Left lung (tissue), 10 donors: ENCODE results near the gene MAPT. TPM values are rescaled to one million over a fixed set of nuclear protein-coding genes. Genes with fewer than 3 reads are reported as not detected.

Experiments
- ATAC-seq: fragments of 200-7000 bp; cut with Tn5 transposase; one replicate; pipeline ENCODE4 v1.9.1; 2020; ENCODE audit warnings: moderate library complexity
- DNase-seq, 4 donors: peaks; one replicate each; pipeline ENCODE4 v3.0.0-alpha.2; 2013 to 2020
- H3K27ac ChIP-seq, 2 donors: fragments of 200-600 bp; sonication (generic) in 1 of 2; one replicate each; pipeline versions ENCODE4 v1.5.0 to v1.8.0; 2020 to 2021
- H3K27me3 ChIP-seq, 2 donors: fragments of 200-600 bp; sonication (generic) in 1 of 2; one replicate each; pipeline versions ENCODE4 v1.5.0 to v1.8.0; 2020 to 2021
- H3K36me3 ChIP-seq, 2 donors: fragments of 200-600 bp; sonication (generic) in 1 of 2; one replicate each; pipeline versions ENCODE4 v1.5.0 to v1.8.0; 2020 to 2021
- H3K4me1 ChIP-seq, 2 donors: fragments of 200-600 bp; one replicate each; pipeline ENCODE4 v1.8.0; 2021
- H3K4me3 ChIP-seq, 2 donors: fragments of 200-600 bp; sonication (generic) in 1 of 2; one replicate each; pipeline versions ENCODE4 v1.5.0 to v1.8.0; 2020 to 2021; ENCODE audit warnings: mild to moderate bottlenecking in 1 of 2
- H3K9me3 ChIP-seq, 2 donors: fragments of 200-600 bp; sonication (generic) in 1 of 2; one replicate each; pipeline versions ENCODE4 v1.5.0 to v1.8.0; 2020 to 2021
- CTCF ChIP-seq, 2 donors: fragments of 200-600 bp; sonication (generic) in 1 of 2; IDR thresholded peaks; one replicate each; pipeline versions ENCODE4 v1.5.0 to v1.8.0; 2021; ENCODE audit warnings: antibody characterized with exemption in 2 of 2
- intact Hi-C, 2 donors: fragments of 100-400 bp; cut with DNase I; formaldehyde crosslinking; loops; one replicate each; pipeline versions ENCODE4 v1.11.2 to v1.14.2; 2022
- polyA plus RNA-seq, 6 donors: library from polyadenylated mRNA; unstranded; fragments of 120-200 nt; gene quantifications; one replicate each; pipeline ENCODE4 v1.2.1, GENCODE V29; 2013; ENCODE audit not compliant: insufficient read length in 6 of 6
- total RNA-seq, 2 donors: library from RNA; stranded (reverse); fragmentation: NEBNext Ultra II Directional; extraction: Animal tissue kit (Norgen Biotek cat#: 25700); gene quantifications; one replicate each; pipeline ENCODE4 v1.2.1, GENCODE V29; 2021
- donor health status: DM: no; HTN: yes; CAD: no.
- donor health status: DM: no; HTN: no; CAD: no.

The MAPT gene
- total and polyA plus RNA-seq, 8 donors, result 0.99 to 7.7 (median 5.5) TPM

GRCh38 chr17:46027976-46028325, 133.6 kb downstream of the MAPT start:
- Histone ChIP-seq H3K4me3 (no peak overlapping the region), H3K27me3 (no peaks in the 10 kb centered on the region), H3K36me3 (peaks cover 0 to 80% of the 10 kb centered on the region in 2 donors), H3K4me1 (peaks cover 0 to 22% of the 10 kb centered on the region in 2 donors), H3K27ac (no peak overlapping the region), H3K9me3 (no peaks in the 10 kb centered on the region)
- DNase-seq, result no peak
- intact Hi-C loops, result no loop called here
- ATAC-seq, result no peak
- no peak for TF ChIP-seq CTCF (IDR thresholded peaks at IDR 0.05)

- Histone ChIP-seq H3K4me1 (peaks cover 0 to 22% of the 10 kb centered on the region in 2 donors), H3K27me3 (no peaks in the 10 kb centered on the region), H3K36me3 (peaks cover 0 to 83% of the 10 kb centered on the region in 2 donors), H3K4me3 (no peak overlapping the region), H3K9me3 (no peaks in the 10 kb centered on the region), H3K27ac (no peak overlapping the region)
- intact Hi-C loops, result no loop called here
- TF ChIP-seq CTCF (IDR thresholded peaks at IDR 0.05), result no peak
- no peak for ATAC-seq
- DNase-seq, result no peak
These were observed 134.0 kb downstream of the MAPT start for GRCh38 chr17:46028374-46028773.

DNA sequence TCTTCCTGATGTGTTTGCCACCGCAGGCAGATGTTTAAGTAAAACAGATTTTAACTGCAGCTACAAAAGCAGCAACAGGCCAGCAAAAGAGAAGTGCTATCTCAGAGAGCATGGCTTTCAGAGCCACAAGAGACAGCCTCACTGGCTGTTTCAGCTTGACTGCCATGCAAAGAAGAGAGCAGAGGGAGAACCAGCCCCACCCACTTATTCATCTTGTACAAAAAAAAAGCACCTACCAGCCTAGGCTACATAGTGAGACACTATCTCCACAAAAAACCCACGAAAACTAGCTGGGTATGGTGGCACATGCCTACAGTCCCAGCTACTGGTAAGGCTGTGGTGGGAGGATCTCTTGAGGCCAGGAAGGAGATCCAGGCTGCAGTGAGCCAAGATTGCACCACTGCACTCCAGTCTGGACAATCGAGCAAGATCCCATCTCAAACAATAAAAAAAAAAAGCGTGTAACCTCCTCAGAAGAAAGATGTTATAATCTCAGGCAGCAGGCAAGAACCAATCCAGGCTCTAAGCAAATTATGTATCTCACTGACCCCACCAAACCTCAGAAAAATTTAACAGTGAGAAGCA, 134.7 kb downstream of the MAPT start:
- Histone ChIP-seq H3K4me1 (peaks cover 0 to 22% of the 10 kb centered on the region in 2 donors), H3K9me3 (no peaks in the 10 kb centered on the region), H3K36me3 (peaks cover 0 to 90% of the 10 kb centered on the region in 2 donors), H3K27me3 (no peaks in the 10 kb centered on the region), H3K27ac (no peak overlapping the region), H3K4me3 (no peak overlapping the region)
- DNase-seq (no peak), ATAC-seq (no peak)
- TF ChIP-seq CTCF (IDR thresholded peaks at IDR 0.05), result no peak
- intact Hi-C loops, result no loop called here

- no peak overlapping the region for H3K27ac ChIP-seq
- no peaks in the 10 kb centered on the region for H3K9me3 ChIP-seq
- DNase-seq, result no peak
- no peaks in the 10 kb centered on the region for H3K27me3 ChIP-seq
- H3K36me3 ChIP-seq, result peaks cover 0 to 91% of the 10 kb centered on the region in 2 donors
- no peak overlapping the region for H3K4me3 ChIP-seq
- intact Hi-C loops, result no loop called here
- TF ChIP-seq CTCF (IDR thresholded peaks at IDR 0.05), result no peak
- ATAC-seq, result no peak
- peaks cover 0 to 22% of the 10 kb centered on the region in 2 donors for H3K4me1 ChIP-seq
These were observed 135.3 kb downstream of the MAPT start for GRCh38 chr17:46029627-46030026.

DNA sequence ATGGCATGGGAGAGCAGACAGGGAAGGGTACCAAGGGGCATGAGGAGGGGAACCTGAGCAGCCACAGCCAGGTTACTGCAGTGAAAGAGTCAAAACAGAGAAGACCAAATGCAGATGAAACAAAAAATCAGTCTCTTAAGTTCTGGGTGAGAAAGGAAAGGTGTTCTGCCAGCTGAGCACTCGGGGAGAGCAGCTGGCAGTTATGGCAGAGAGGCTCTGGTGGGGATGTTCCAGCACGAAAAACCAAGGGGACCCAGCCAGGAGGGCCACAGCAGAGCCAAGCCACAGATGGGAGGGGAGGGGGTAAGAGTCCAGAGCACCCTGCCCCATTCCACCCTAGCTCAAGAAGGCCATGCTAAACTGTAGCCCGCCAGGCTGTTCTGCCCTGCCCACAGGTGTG, 136.4 kb downstream of the MAPT start:
- TF ChIP-seq CTCF (IDR thresholded peaks at IDR 0.05), result no peak
- Histone ChIP-seq H3K4me1 (peaks cover 0 to 21% of the 10 kb centered on the region in 2 donors), H3K27ac (no peak overlapping the region), H3K36me3 (peaks cover 0 to 91% of the 10 kb centered on the region in 2 donors), H3K9me3 (no peaks in the 10 kb centered on the region), H3K27me3 (no peaks in the 10 kb centered on the region), H3K4me3 (no peak overlapping the region)
- ATAC-seq (no peak), DNase-seq (no peak)
- intact Hi-C loops, result no loop called here
